Measurements from ENCODE around the gene PI16. TPM values are rescaled to one million over a fixed set of nuclear protein-coding genes. Genes with fewer than 3 reads are reported as not detected.
"Not testable (repeated sequence)": the region's sequence is repeated elsewhere in the genome, so short reads cannot be mapped to it uniquely, and the experiment has no call there.

The PI16 gene
- polyA plus RNA-seq, 1 donor from 2014 or later = not detected

DNA sequence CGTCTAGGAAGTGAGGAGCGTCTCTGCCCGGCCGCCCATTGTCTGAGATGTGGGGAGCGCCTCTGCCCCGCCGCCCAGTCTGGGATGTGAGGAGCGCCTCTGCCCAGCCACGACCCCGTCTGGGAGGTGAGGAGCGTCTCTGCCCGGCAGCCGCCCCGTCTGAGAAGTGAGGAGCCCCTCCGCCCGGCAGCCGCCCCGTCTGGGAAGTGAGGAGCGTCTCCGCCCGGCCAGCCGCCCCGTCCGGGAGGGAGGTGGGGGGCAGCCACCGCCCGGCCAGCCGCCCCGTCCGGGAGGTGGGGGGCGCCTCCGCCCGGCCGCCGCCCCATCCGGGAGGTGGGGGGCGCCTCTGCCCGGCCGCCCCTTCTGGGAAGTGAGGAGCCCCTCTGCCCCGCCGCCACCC, 13.0 kb upstream of the PI16 start:
- H3K9ac ChIP-seq (ENCODE audit: low read length); H3K27me3 ChIP-seq (ENCODE audit: insufficient read depth, low read depth, low read length); H3K9me2 ChIP-seq (ENCODE audit: insufficient read depth, low read length); H3K9me3 ChIP-seq (ENCODE audit: low read length); H3F3A ChIP-seq (ENCODE audit: insufficient read depth, low read length, poor library complexity, severe bottlenecking); H3K79me2 ChIP-seq (replicated peaks; ENCODE audit: insufficient read depth, low read length); H3K36me3 ChIP-seq (ENCODE audit: insufficient read depth, low read length); H3K4me2 ChIP-seq (ENCODE audit: low read length); H2AFZ ChIP-seq (ENCODE audit: low read depth, low read length); H3K4me3 ChIP-seq (ENCODE audit: low read length); H3K27ac ChIP-seq (ENCODE audit: low read length); H4K20me1 ChIP-seq (ENCODE audit: insufficient read depth): not testable (repeated sequence)

DNA sequence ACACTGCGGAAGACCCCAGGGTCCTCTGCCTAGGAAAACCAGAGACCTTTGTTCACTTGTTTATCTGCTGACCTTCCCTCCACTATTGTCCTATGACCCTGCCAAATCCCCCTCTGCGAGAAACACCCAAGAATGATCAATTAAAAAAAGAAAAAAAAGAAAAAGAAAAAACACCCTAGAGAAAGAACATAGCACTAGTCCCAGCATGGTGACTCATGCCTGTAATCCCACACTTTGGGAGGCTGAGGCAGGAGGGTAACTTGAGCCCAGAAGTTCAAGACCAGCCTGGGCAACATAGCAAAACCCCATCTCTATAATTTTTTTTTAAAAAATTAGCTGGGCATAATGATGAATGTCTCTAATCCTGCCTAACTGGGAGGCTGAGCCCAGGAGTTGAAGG, 12.2 kb upstream of the PI16 start:
- not testable (repeated sequence) for H3K4me2 ChIP-seq (ENCODE audit: low read length); H3K9me2 ChIP-seq (ENCODE audit: insufficient read depth, low read length); H3K27me3 ChIP-seq (ENCODE audit: insufficient read depth, low read depth, low read length); H3K4me3 ChIP-seq (ENCODE audit: low read length); H4K20me1 ChIP-seq (ENCODE audit: insufficient read depth); H3K9me3 ChIP-seq (ENCODE audit: low read length); H3K9ac ChIP-seq (ENCODE audit: low read length); H3K79me2 ChIP-seq (replicated peaks; ENCODE audit: insufficient read depth, low read length); H3K36me3 ChIP-seq (ENCODE audit: insufficient read depth, low read length); H3F3A ChIP-seq (ENCODE audit: insufficient read depth, low read length, poor library complexity, severe bottlenecking); H3K27ac ChIP-seq (ENCODE audit: low read length); H2AFZ ChIP-seq (ENCODE audit: low read depth, low read length)

DNA sequence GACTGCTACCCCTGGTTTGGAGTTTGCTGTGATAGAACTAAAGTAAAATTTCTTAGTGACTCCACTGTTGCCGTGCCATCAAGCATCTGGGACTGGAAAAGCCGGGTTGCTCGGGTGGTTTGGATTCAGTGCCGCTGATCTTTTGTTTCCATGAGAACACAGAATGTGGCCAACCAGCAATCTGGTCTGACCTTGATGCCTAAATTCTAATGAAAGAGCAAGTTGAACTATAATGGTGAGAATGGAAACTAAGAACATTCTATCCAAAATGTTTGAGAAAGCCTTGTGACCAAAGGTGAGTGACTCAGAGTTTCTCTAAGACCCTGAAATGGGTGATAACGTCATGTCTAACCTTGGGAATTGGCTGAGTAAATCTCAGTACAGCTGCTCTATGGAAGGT, 9.9 kb upstream of the PI16 start:
- Histone ChIP-seq H3K9me2 (ENCODE audit: insufficient read depth, low read length) (no peaks in the 10 kb centered on the region), H3K79me2 (replicated peaks; ENCODE audit: insufficient read depth, low read length) (no peaks in the 10 kb centered on the region), H3K4me3 (ENCODE audit: low read length) (no peak overlapping the region), H3K4me2 (ENCODE audit: low read length) (no peak overlapping the region), H3K36me3 (ENCODE audit: insufficient read depth, low read length) (no peaks in the 10 kb centered on the region), H3K27me3 (ENCODE audit: insufficient read depth, low read depth, low read length) (no peaks in the 10 kb centered on the region), H3K9ac (ENCODE audit: low read length) (no peak overlapping the region), H2AFZ (ENCODE audit: low read depth, low read length) (no peak overlapping the region), H3K27ac (ENCODE audit: low read length) (no peak overlapping the region), H3F3A (ENCODE audit: insufficient read depth, low read length, poor library complexity, severe bottlenecking) (no peaks in the 10 kb centered on the region), H4K20me1 (ENCODE audit: insufficient read depth) (no peaks in the 10 kb centered on the region), H3K9me3 (ENCODE audit: low read length) (no peaks in the 10 kb centered on the region)
- TF ChIP-seq EP300 (conservative IDR thresholded peaks at IDR 0.05; ENCODE audit: poor library complexity, severe bottlenecking) (no peak), MXI1 (conservative IDR thresholded peaks at IDR 0.05; ENCODE audit: poor library complexity, severe bottlenecking) (no peak), REST (IDR thresholded peaks at IDR 0.05; ENCODE audit: borderline replicate concordance) (no peak), EZH2 (IDR thresholded peaks at IDR 0.05; ENCODE audit: borderline replicate concordance, insufficient read depth, low read length, poor library complexity, severe bottlenecking) (no peak), RAD21 (conservative IDR thresholded peaks at IDR 0.05) (no peak), SMC3 (conservative IDR thresholded peaks at IDR 0.05; ENCODE audit: poor library complexity) (no peak), POLR2AphosphoS5 (IDR thresholded peaks at IDR 0.05) (no peak), TAF1 (IDR thresholded peaks at IDR 0.05; ENCODE audit: low read depth) (no peak)
- TF ChIP-seq, protein P1, sequence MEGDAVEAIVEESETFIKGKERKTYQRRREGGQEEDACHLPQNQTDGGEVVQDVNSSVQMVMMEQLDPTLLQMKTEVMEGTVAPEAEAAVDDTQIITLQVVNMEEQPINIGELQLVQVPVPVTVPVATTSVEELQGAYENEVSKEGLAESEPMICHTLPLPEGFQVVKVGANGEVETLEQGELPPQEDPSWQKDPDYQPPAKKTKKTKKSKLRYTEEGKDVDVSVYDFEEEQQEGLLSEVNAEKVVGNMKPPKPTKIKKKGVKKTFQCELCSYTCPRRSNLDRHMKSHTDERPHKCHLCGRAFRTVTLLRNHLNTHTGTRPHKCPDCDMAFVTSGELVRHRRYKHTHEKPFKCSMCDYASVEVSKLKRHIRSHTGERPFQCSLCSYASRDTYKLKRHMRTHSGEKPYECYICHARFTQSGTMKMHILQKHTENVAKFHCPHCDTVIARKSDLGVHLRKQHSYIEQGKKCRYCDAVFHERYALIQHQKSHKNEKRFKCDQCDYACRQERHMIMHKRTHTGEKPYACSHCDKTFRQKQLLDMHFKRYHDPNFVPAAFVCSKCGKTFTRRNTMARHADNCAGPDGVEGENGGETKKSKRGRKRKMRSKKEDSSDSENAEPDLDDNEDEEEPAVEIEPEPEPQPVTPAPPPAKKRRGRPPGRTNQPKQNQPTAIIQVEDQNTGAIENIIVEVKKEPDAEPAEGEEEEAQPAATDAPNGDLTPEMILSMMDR (IDR thresholded peaks at IDR 0.05; ENCODE audit: poor library complexity, severe bottlenecking) = no peak

Data from neural cell (in vitro differentiated cells).